GM18499 (cell line): ENCODE data around the gene DNAI4.
"Not testable (repeated sequence)": the region's sequence is repeated elsewhere in the genome, so short reads cannot be mapped to it uniquely, and the experiment has no call there.

ENCODE experiments used
- ATAC-seq: cut with Tn5 transposase; IDR thresholded peaks from one replicate; pipeline ENCODE4 v1.9.1; 2021; ENCODE audit warnings: moderate number of reproducible peaks; ENCODE audit not compliant: insufficient read depth, unreplicated experiment

Gene DNAI4

GRCh38 chr1:66929999-66930822, 5.6 kb upstream of the DNAI4 start:
- ATAC-seq = peak; percentile 35

DNA sequence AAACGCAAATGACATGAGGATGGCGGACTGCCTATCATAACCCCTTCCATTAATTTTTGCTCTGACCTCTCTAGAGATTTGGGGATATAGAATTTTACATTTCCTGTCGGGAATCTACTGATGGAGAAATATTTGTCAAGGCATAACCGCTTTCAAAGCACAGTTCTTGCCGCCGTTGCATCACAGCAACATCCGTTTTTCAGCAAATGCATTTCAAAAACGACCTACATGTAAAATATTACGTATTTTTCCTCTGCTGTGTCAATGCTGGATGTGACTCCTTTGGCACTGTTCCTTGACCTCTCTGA, 5.0 kb upstream of the DNAI4 start:
- no peak for ATAC-seq

- ATAC-seq = no peak
Measured at GRCh38 chr1:66929146-66929688, 4.6 kb upstream of the DNAI4 start.

DNA sequence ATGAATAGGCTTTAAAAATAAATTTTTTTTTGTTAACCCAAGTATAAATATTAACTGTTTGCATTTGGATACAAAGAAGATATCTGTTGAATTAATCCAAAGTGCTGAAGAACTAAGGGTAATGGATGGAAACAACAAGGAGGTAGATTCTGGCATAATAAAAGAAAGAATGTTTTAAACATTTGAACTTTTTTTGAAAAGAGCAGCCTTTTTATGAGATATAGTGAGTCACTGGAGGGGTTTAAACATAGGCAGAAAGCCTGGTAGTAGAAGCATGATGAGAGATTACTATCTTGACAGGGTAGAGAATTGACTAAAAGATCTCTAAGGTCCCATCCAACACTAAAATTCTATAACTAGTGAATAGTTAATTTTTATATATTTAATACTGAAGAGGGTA, 2.9 kb upstream of the DNAI4 start:
- no peak for ATAC-seq

DNA sequence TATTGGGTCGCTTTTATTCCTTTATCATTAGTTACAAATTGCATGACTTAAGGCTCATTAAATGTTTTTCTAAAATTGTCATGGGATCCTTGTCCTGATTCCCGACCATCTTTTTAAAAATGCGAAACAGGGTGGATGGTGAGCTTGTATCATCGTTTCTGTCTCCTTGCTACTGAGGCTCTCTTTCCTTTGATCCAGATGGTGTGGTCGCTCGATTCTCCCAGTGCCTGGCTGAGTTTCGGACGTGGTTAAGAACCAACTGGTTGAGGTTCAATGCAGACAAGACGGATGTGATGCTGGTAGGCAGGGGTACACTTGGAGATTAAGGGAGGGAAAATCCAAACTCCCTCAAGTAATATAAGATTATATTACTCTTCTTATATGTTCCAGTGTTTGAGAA, 1.3 kb upstream of the DNAI4 start:
- no peak for ATAC-seq

- ATAC-seq = peak; percentile 0
Measured at GRCh38 chr1:66925558-66925910, 878 bp upstream of the DNAI4 start.

DNA sequence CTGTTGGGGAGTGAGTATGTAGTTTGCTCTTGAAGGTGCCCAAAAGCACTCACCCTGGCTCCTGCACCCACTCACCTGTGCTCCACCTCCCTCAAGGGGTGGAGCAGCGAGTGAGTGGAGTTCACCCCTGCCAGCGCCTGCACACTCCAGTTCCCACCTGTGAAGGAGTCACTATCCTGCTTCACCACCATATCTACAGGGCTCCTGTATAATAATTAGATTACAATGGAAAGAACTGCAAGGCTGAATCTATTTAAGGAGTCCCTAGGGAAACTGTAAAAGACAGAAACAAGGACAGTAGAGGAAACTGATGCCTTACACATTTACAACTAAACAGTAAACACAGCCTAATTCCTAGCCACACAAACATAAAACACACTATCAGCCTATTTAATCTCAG, 4.1 kb downstream of the DNAI4 start:
- ATAC-seq = no peak

- no peak for ATAC-seq
Measured at GRCh38 chr1:66919828-66920227, 4.8 kb downstream of the DNAI4 start.

- no peak for ATAC-seq
Measured at GRCh38 chr1:66919063-66919462, 5.6 kb downstream of the DNAI4 start.

DNA sequence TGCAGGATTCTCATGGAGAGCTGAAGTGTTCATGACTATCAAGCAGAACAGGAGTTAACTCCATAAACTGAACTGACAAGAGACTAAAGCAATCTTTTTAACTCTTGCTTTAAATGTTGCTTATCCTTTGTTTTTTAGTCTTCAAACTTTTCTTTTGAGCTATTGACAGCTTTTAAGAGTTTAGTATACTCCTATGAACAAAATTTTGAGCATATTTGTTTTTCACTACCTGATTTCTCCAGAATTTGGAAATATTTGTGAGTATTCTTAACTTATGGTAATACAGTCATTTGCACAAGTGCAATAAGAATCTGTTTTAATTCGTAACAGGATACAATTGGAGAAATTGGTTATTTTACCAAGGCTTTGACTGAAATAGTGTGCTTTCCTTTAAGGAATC, 7.2 kb downstream of the DNAI4 start:
- no peak for ATAC-seq

GRCh38 chr1:66916320-66916719, 8.3 kb downstream of the DNAI4 start:
- no peak for ATAC-seq

- ATAC-seq = not testable (repeated sequence)
Measured at GRCh38 chr1:66915203-66915602, 9.5 kb downstream of the DNAI4 start.

GRCh38 chr1:66893712-66894111, 30.9 kb downstream of the DNAI4 start:
- ATAC-seq = no peak

GRCh38 chr1:66890621-66891020, 34.0 kb downstream of the DNAI4 start:
- no peak for ATAC-seq

DNA sequence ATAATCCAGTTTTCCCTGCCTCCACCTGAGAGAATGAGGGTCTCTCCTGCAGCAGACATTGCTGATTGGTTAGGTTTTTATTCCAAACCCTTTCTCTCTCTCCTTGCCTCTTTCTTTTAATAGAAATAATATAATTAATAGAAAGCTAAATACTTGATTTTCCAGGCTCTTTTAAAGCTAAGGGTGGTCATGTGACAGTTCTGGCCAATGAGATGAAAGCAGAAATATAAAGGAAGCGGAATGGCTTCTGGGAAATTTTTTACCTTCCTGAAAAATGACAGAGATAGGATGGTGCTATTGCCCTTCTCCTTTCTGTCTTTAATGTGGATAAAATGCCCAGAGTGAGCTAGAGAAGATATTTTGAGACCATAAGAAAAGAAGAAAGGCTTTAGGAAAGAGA, 35.6 kb downstream of the DNAI4 start:
- ATAC-seq = no peak

DNA sequence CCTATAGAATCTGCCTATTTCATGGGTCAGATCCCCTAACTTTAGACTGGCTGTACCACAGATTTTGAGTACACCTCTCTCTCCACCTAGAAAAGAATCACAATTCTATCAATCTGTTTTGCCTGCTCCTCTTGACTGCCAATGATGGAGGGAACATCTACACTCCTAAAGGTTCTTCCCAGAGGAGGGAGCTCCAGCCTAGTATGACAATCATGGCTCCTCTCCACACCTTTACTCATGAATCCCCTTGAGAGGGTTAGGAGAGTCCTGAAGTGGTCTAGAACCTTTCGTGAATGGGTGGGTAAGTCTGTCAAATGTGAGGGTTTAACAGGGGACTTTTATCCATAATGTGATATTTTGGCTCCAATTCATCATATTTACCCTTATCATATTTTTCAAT, 48.0 kb downstream of the DNAI4 start:
- no peak for ATAC-seq

GRCh38 chr1:66873111-66873510, 51.5 kb downstream of the DNAI4 start:
- no peak for ATAC-seq

- ATAC-seq = not testable (repeated sequence)
Measured at GRCh38 chr1:66872024-66872423, 52.6 kb downstream of the DNAI4 start.

GRCh38 chr1:66867501-66867900, 57.2 kb downstream of the DNAI4 start:
- ATAC-seq = no peak

GRCh38 chr1:66860529-66860928, 64.1 kb downstream of the DNAI4 start:
- ATAC-seq = no peak

GRCh38 chr1:66853379-66853778, 71.3 kb downstream of the DNAI4 start:
- ATAC-seq = no peak

DNA sequence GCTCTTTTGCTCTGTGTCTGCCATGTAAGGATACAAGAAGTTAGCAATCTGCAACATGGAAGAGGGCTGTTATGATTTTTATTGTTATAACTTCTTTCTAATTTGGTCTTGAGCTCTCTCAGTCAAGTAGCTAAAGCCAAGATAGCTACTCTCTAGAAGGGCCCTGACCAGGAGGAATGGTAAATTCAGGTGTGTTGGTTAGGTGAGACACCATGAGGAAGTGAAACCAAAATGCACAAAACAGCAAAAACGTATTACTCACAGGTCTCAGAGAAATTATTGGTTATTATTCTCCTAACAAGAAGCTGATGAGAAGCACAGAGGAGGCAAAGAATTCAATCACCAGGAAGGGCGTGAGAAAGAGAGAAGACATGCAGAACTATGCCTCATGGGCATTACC, 71.8 kb downstream of the DNAI4 start:
- no peak for ATAC-seq
